ENCODE data around the gene PDZRN3.

DNA sequence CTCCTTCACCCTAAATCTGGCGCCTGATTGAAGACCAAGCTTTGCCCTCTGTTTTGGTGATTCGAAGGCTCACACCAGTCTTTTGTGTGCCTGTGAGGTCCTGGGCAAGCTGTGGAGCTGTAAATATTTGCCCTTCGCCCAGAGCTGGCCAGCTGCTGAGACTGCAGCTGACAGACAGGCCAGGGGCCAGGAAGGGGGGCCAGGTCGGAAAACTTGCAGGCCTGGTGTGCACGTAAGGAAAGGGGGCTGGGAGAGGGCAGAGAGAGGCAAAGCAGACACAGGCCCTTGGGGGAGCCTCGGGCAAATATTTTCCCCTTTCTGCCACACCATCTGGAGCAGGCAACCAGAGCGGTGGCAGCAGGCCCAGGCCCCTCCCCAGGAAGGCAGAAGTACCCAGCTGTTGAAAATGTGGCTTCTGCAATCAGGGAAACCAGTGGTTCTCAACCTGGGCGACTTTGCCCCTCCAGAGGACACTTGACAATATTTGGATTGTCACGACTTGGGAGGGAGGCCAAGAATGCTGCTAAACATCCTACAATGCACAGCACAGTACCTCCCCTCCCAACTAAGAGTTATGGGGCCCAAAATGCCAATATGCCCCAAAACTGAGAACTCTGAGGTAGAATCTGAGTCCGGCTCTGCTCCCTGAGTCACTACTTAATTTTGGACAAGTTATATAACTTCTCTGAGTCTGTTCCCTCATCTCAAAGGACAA, 2.5 kb downstream of the PDZRN3 start:
- TF ChIP-seq CTCF (IDR thresholded peaks at IDR 0.05; ENCODE audit: insufficient read depth, low read length) (no peak), SPI1 (IDR thresholded peaks at IDR 0.05; ENCODE audit: borderline replicate concordance, low read depth) (no peak), GABPA (IDR thresholded peaks at IDR 0.05; ENCODE audit: low read depth) (no peak), POLR2AphosphoS5 (IDR thresholded peaks at IDR 0.05; ENCODE audit: low read depth) (no peak)
- TF ChIP-seq, protein P1, sequence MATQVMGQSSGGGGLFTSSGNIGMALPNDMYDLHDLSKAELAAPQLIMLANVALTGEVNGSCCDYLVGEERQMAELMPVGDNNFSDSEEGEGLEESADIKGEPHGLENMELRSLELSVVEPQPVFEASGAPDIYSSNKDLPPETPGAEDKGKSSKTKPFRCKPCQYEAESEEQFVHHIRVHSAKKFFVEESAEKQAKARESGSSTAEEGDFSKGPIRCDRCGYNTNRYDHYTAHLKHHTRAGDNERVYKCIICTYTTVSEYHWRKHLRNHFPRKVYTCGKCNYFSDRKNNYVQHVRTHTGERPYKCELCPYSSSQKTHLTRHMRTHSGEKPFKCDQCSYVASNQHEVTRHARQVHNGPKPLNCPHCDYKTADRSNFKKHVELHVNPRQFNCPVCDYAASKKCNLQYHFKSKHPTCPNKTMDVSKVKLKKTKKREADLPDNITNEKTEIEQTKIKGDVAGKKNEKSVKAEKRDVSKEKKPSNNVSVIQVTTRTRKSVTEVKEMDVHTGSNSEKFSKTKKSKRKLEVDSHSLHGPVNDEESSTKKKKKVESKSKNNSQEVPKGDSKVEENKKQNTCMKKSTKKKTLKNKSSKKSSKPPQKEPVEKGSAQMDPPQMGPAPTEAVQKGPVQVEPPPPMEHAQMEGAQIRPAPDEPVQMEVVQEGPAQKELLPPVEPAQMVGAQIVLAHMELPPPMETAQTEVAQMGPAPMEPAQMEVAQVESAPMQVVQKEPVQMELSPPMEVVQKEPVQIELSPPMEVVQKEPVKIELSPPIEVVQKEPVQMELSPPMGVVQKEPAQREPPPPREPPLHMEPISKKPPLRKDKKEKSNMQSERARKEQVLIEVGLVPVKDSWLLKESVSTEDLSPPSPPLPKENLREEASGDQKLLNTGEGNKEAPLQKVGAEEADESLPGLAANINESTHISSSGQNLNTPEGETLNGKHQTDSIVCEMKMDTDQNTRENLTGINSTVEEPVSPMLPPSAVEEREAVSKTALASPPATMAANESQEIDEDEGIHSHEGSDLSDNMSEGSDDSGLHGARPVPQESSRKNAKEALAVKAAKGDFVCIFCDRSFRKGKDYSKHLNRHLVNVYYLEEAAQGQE (IDR thresholded peaks at IDR 0.05; ENCODE audit: insufficient replicate concordance, low read depth), result no peak
